SK-N-SH (cell line): ENCODE measurements around the gene PDGFC. TPM values are rescaled to one million over a fixed set of nuclear protein-coding genes. Genes with fewer than 3 reads are reported as not detected.
A peak's percentile ranks its signal among the peaks of the same experiment; 100 is the strongest.

Source experiments
- CTCF ChIA-PET: fragments of 300-600, 350-600 bp; formaldehyde crosslinking; extraction: SDS; loops from one replicate; lab custom pipeline; 2021; lab: Yijun Ruan, JAX
- POLR2A ChIA-PET: fragments of 350-600 bp; sonication (Branson Sonifier 250); formaldehyde crosslinking; extraction: SDS; loops from one replicate; lab custom pipeline; 2020; ENCODE audit warnings: antibody characterized with exemption, inconsistent platforms; lab: Yijun Ruan, JAX
- DNase-seq: peaks from one replicate; pipeline ENCODE4 v3.0.0; 2012
- H2AFZ ChIP-seq: fragments of 200-600 bp; sonication (generic); 2 replicates; pipeline ENCODE4 v1.8.1; 2016; ENCODE audit warnings: antibody characterized with exemption, mild to moderate bottlenecking, low read depth
- H3F3A ChIP-seq: fragments of 200-600 bp; sonication (generic); replicated peaks from 2 replicates; pipeline ENCODE3; 2016; ENCODE audit warnings: antibody characterized with exemption, mild to moderate bottlenecking; ENCODE audit not compliant: insufficient read depth
- H3K27ac ChIP-seq, 2 experiments: fragments of 200-500 bp in 1 of 2; fragments of 200-600 bp in 1 of 2; sonication (Bioruptor generic) in 1 of 2; sonication (generic), shearing (Covaris generic) in 1 of 2; 2 replicates each; pipeline versions ENCODE4 v1.5.1 to v1.6.1; 2014 to 2016; ENCODE audit warnings: low read depth in 2 of 2, inconsistent platforms in 1 of 2, low read length in 1 of 2, mild to moderate bottlenecking in 1 of 2, mixed read lengths in 1 of 2
- H3K27me3 ChIP-seq: fragments of 200-600 bp; sonication (generic), shearing (Covaris generic); 2 replicates; pipeline ENCODE4 v1.6.1; 2016; ENCODE audit warnings: mixed run types; ENCODE audit not compliant: insufficient read depth
- H3K36me3 ChIP-seq, 2 experiments: fragments of 200-500 bp in 1 of 2; fragments of 200-600 bp in 1 of 2; sonication (Bioruptor generic) in 1 of 2; sonication (generic) in 1 of 2; replicated peaks in 1 of 2; 2 replicates each; pipeline versions ENCODE3 to v1.5.1; 2014 to 2016; ENCODE audit warnings: low read length in 1 of 2, mild to moderate bottlenecking in 1 of 2; ENCODE audit not compliant: insufficient read depth in 2 of 2, control insufficient read depth in 1 of 2
- H3K4me1 ChIP-seq, 2 experiments: fragments of 200-500 bp in 1 of 2; fragments of 200-600 bp in 1 of 2; sonication (Bioruptor generic) in 1 of 2; sonication (generic), shearing (Covaris generic) in 1 of 2; 2 replicates each; pipeline versions ENCODE4 v1.5.1 to v1.6.1; 2014 to 2016; ENCODE audit warnings: low read depth in 1 of 2, low read length in 1 of 2, mixed run types in 1 of 2; ENCODE audit not compliant: insufficient read depth in 2 of 2, control insufficient read depth in 1 of 2
- H3K4me2 ChIP-seq: fragments of 200-600 bp; sonication (generic), shearing (Covaris generic); 2 replicates; pipeline ENCODE4 v1.6.1; 2017; ENCODE audit warnings: mixed run types
- H3K4me3 ChIP-seq, 2 experiments: fragments of 200-500 bp in 1 of 2; fragments of 200-600 bp in 1 of 2; sonication (Bioruptor generic) in 1 of 2; sonication (generic), shearing (Covaris generic) in 1 of 2; 2 replicates each; pipeline versions ENCODE4 v1.5.1 to v1.8.1; 2014 to 2016; ENCODE audit warnings: low read depth in 2 of 2, inconsistent platforms in 1 of 2, low read length in 1 of 2, mild to moderate bottlenecking in 1 of 2, mixed read lengths in 1 of 2, moderate library complexity in 1 of 2
- H3K79me2 ChIP-seq: fragments of 200-600 bp; sonication (generic); 2 replicates; pipeline ENCODE4 v1.8.1; 2017; ENCODE audit warnings: mild to moderate bottlenecking; ENCODE audit not compliant: insufficient read depth
- H3K9ac ChIP-seq: fragments of 200-600 bp; sonication (generic); 2 replicates; pipeline ENCODE4 v1.6.1; 2017; ENCODE audit warnings: mixed run types
- H3K9me2 ChIP-seq: fragments of 200-600 bp; sonication (generic); 2 replicates; pipeline ENCODE4 v1.6.1; 2017; ENCODE audit warnings: mixed run types
- H3K9me3 ChIP-seq: fragments of 200-600 bp; sonication (generic); 2 replicates; pipeline ENCODE4 v1.6.1; 2017; ENCODE audit warnings: mixed run types, mild to moderate bottlenecking, moderate library complexity
- H4K20me1 ChIP-seq: fragments of 200-600 bp; sonication (generic); 2 replicates; pipeline ENCODE4 v1.6.1; 2017; ENCODE audit warnings: mild to moderate bottlenecking, mixed run types; ENCODE audit not compliant: insufficient read depth
- ELF1 ChIP-seq: IDR thresholded peaks from 2 replicates; pipeline ENCODE4 v1.4.0; 2012
- EP300 ChIP-seq, 2 experiments: IDR thresholded peaks; 2 replicates each; pipeline versions ENCODE4 v1.4.0 to v1.6.1; 2012; ENCODE audit warnings: borderline replicate concordance in 1 of 2, low read depth in 1 of 2, low read length in 1 of 2
- EZH2phosphoT487 ChIP-seq: fragments of 200-600 bp; sonication (generic); IDR thresholded peaks from 2 replicates; pipeline ENCODE4 v1.6.1; 2017; ENCODE audit warnings: low read depth, mixed run types, mild to moderate bottlenecking, antibody characterized with exemption, moderate library complexity, borderline replicate concordance
- FOSL2 ChIP-seq: IDR thresholded peaks from 2 replicates; pipeline ENCODE4 v1.4.0; 2012; ENCODE audit warnings: low read depth, mild to moderate bottlenecking, moderate library complexity, borderline replicate concordance
- FOXJ3 ChIP-seq: sonication (generic); formaldehyde crosslinking; IDR thresholded peaks from 2 replicates; pipeline ENCODE4 v1.5.1; 2020; ENCODE audit warnings: mild to moderate bottlenecking, missing genetic modification reagents
- GATA2 ChIP-seq: sonication (generic); formaldehyde crosslinking; IDR thresholded peaks from 2 replicates; pipeline ENCODE4 v1.5.0; 2020; ENCODE audit warnings: mild to moderate bottlenecking, missing genetic modification reagents
- JUND ChIP-seq: IDR thresholded peaks from 2 replicates; pipeline ENCODE4 v1.4.0; 2012
- MXI1 ChIP-seq: IDR thresholded peaks from 2 replicates; pipeline ENCODE4 v1.6.1; 2012; ENCODE audit warnings: mild to moderate bottlenecking, low read depth, low read length, improper control_type of control experiment
- POLR2AphosphoS5 ChIP-seq: IDR thresholded peaks from 2 replicates; pipeline ENCODE4 v1.6.1; 2012; ENCODE audit warnings: low read depth, low read length
- TCF12 ChIP-seq: IDR thresholded peaks from 2 replicates; pipeline ENCODE4 v1.4.0; 2012
- USF1 ChIP-seq: IDR thresholded peaks from 2 replicates; pipeline ENCODE4 v1.4.0; 2012; ENCODE audit warnings: low read depth, borderline replicate concordance
- USF2 ChIP-seq: fragments of 150-350 bp; IDR thresholded peaks from 2 replicates; pipeline ENCODE4 v1.6.1; 2017; ENCODE audit warnings: antibody characterized with exemption, low read length, low read depth, borderline replicate concordance
- YY1 ChIP-seq: IDR thresholded peaks from 2 replicates; pipeline ENCODE4 v1.4.0; 2012; ENCODE audit warnings: low read depth, mild to moderate bottlenecking
- ZBTB33 ChIP-seq: IDR thresholded peaks from 2 replicates; pipeline ENCODE4 v1.4.0; 2012; ENCODE audit warnings: low read depth, borderline replicate concordance
- WGBS: methylation state at CpG from one replicate; pipeline ENCODE4 v1.1.6; 2017; ENCODE audit warnings: low lambda C conversion rate; 5-methylcytosine and 5-hydroxymethylcytosine counted together
- polyA plus RNA-seq, 3 experiments: library from polyadenylated mRNA; depleted of rRNA; stranded (reverse); fragments of >200 nt; gene quantifications; 2 replicates each; pipeline ENCODE4 v1.2.3, GENCODE V29; 2012

Gene PDGFC
- polyA plus RNA-seq, 1 of the 3 experiments (the other 2 are of a cell fraction), result 29.8 TPM

- TF ChIP-seq POLR2AphosphoS5, result peak; percentile 30; the same call in 1 of the 2 replicates
Measured at GRCh38 chr4:156949373-156949814, 22.2 kb downstream of the PDGFC start (continued).

- Histone ChIP-seq H3K9me3 (no peaks in the 10 kb centered on the region), H3K27ac (peak overlapping the region; percentile 71 to 95; a peak in 3 of 4 replicates), H3K4me2 (peak overlapping the region; percentile 47), H3K9ac (peak overlapping the region; percentile 48), H3K9me2 (no peaks in the 10 kb centered on the region), H3K79me2 (peaks cover 88% of the 10 kb centered on the region), H3K36me3 (no peaks in the 10 kb centered on the region), H4K20me1 (no peaks in the 10 kb centered on the region), H3K4me3 (no peak overlapping the region; a peak in 1 of 4 replicates)
- TF ChIP-seq POLR2AphosphoS5, result no peak
- no peak for TF ChIP-seq USF1
- no peak for TF ChIP-seq MXI1
- no peak for TF ChIP-seq EP300 (IDR thresholded peaks at IDR 0.05; ENCODE audit: borderline replicate concordance in 1 of 2, low read depth in 1 of 2, low read length in 1 of 2)
- TF ChIP-seq EZH2phosphoT487, result no peak
- no peak for TF ChIP-seq FOSL2
- TF ChIP-seq USF2, result no peak
- TF ChIP-seq JUND, result no peak
- no peak for TF ChIP-seq FOXJ3 (CRISPR knock-in tag)
- TF ChIP-seq ZBTB33, result no peak
- no peak for TF ChIP-seq ELF1
- no peak for TF ChIP-seq GATA2 (CRISPR knock-in tag)
- TF ChIP-seq YY1, result no peak
- TF ChIP-seq TCF12, result no peak
- TF ChIP-seq, all 33 proteins: peak for 0
- Histone ChIP-seq H2AFZ (no peak overlapping the region), H3K27me3 (no peaks in the 10 kb centered on the region), H3F3A (peaks cover 48% of the 10 kb centered on the region), H3K4me1 (peaks cover 0 to 69% of the 10 kb centered on the region in 2 experiments; a peak in 3 of 4 replicates)
- ChIA-PET POLR2A (no interaction called here), CTCF (interaction anchor here (0.9 kb wide), 1 partner anchor 20 kb away, joined by 3 read pairs; no protein-coding TSS in a partner anchor)
- 36% methylated on average over 3 of the region's 3 CpGs for WGBS
- DNase-seq, result no peak
Measured at GRCh38 chr4:156948738-156949137, 22.9 kb downstream of the PDGFC start.
